GM10847 (cell line): ENCODE data around the gene MAN2B1.

Source experiments
- POLR2A ChIP-seq: IDR thresholded peaks from 2 replicates; pipeline ENCODE4 v1.6.1; 2011; ENCODE audit not compliant: insufficient read length; ENCODE audit errors: extremely low read depth

MAN2B1 gene

GRCh38 chr19:12603714-12604113, 62.8 kb downstream of the MAN2B1 start:
- TF ChIP-seq POLR2A = no peak

- TF ChIP-seq POLR2A = no peak
Measured at GRCh38 chr19:12597594-12597993, 68.9 kb downstream of the MAN2B1 start.

GRCh38 chr19:12596927-12597548, 69.5 kb downstream of the MAN2B1 start:
- TF ChIP-seq POLR2A = no peak
